Activated CD8-positive, alpha-beta memory T cell treated with anti-CD3 and anti-CD28 coated beads for 24 hours (primary cell): ENCODE measurements around the gene ZNF276.
"Not testable (repeated sequence)": the region's sequence is repeated elsewhere in the genome, so short reads cannot be mapped to it uniquely, and the experiment has no call there.

ENCODE experiments used
- DNase-seq: peaks from one replicate; pipeline ENCODE4 v3.0.0-alpha.2; 2020

The ZNF276 gene

GRCh38 chr16:89696670-89697128 lies 24.6 kb upstream of the ZNF276 start:
- DNase-seq, result no peak

GRCh38 chr16:89697161-89697615 lies 24.1 kb upstream of the ZNF276 start:
- DNase-seq, result no peak

GRCh38 chr16:89697616-89698331 lies 23.6 kb upstream of the ZNF276 start:
- DNase-seq, result no peak

GRCh38 chr16:89698717-89699116 lies 22.6 kb upstream of the ZNF276 start:
- not testable (repeated sequence) for DNase-seq

- not testable (repeated sequence) for DNase-seq
These were observed 21.7 kb upstream of the ZNF276 start for GRCh38 chr16:89699629-89700099.

- peak; percentile 98 for DNase-seq
These were observed 21.2 kb upstream of the ZNF276 start for GRCh38 chr16:89700100-89700648.

GRCh38 chr16:89700649-89701424 lies 20.5 kb upstream of the ZNF276 start:
- peak; percentile 76 for DNase-seq

GRCh38 chr16:89701425-89702406 lies 19.6 kb upstream of the ZNF276 start, which contains the start of gene SPATA2L:
Gene SPATA2L, minus strand, starts transcription at chr16:89701705. Its CDS starts 473 bp downstream, at chr16:89701232.
- DNase-seq, result peak; percentile 99

GRCh38 chr16:89704281-89704680 lies 17.1 kb upstream of the ZNF276 start:
- no peak for DNase-seq

GRCh38 chr16:89705006-89705405 lies 16.3 kb upstream of the ZNF276 start:
- DNase-seq, result no peak

GRCh38 chr16:89706518-89707260 lies 14.6 kb upstream of the ZNF276 start:
- no peak for DNase-seq

- DNase-seq, result no peak
These were observed 13.6 kb upstream of the ZNF276 start for GRCh38 chr16:89707695-89708094.

GRCh38 chr16:89708481-89708931 lies 12.8 kb upstream of the ZNF276 start:
- DNase-seq, result no peak

GRCh38 chr16:89709166-89709565 lies 12.2 kb upstream of the ZNF276 start:
- DNase-seq, result no peak

- no peak for DNase-seq
These were observed 11.5 kb upstream of the ZNF276 start for GRCh38 chr16:89709716-89710432.

- DNase-seq, result peak; percentile 68
These were observed 10.4 kb upstream of the ZNF276 start for GRCh38 chr16:89710709-89711564.

GRCh38 chr16:89711601-89712273 lies 9.6 kb upstream of the ZNF276 start:
- DNase-seq, result peak; percentile 96

- no peak for DNase-seq
These were observed 9.0 kb upstream of the ZNF276 start for GRCh38 chr16:89712274-89712781.

- DNase-seq, result no peak
These were observed 4.8 kb upstream of the ZNF276 start for GRCh38 chr16:89716493-89716892.
